K562 (cell line): Measurements from ENCODE around the gene HMG20B. TPM values are rescaled to one million over a fixed set of nuclear protein-coding genes. Genes with fewer than 3 reads are reported as not detected.
A peak's percentile ranks its signal among the peaks of the same experiment; 100 is the strongest.

Source experiments
- ATF7 ChIP-seq: fragments of 450-650 bp; IDR thresholded peaks from 2 replicates; pipeline ENCODE4 v1.7.1; 2014; ENCODE audit warnings: mild to moderate bottlenecking, moderate library complexity
- CBX5 ChIP-seq: IDR thresholded peaks from 2 replicates; pipeline ENCODE4 v1.6.1; 2014; ENCODE audit warnings: low read depth, borderline replicate concordance
- COPS2 ChIP-seq: fragments of 450-650 bp; conservative IDR thresholded peaks from 2 replicates; pipeline ENCODE4 v1.6.1; 2016; ENCODE audit warnings: mild to moderate bottlenecking, moderate library complexity
- CREB1 ChIP-seq, 2 experiments: sonication (generic) in 1 of 2; formaldehyde crosslinking in 1 of 2; IDR thresholded peaks; 2 replicates each; pipeline versions ENCODE4 v1.6.1 to v1.8.0; 2012 to 2022; ENCODE audit warnings: inconsistent platforms in 1 of 2, mild to moderate bottlenecking in 1 of 2, missing genetic modification reagents in 1 of 2, moderate library complexity in 1 of 2
- E2F1 ChIP-seq: sonication (generic); formaldehyde crosslinking; IDR thresholded peaks from 2 replicates; pipeline ENCODE4 v1.8.1; 2023; ENCODE audit warnings: mild to moderate bottlenecking, missing genetic modification reagents, moderate library complexity
- E2F6 ChIP-seq, 2 experiments: IDR thresholded peaks; 2 replicates each; pipeline ENCODE4 v1.6.1; 2011; ENCODE audit warnings: borderline replicate concordance in 1 of 2, control low read depth in 1 of 2, low read depth in 1 of 2, low read length in 1 of 2, mild to moderate bottlenecking in 1 of 2, mixed read lengths in 1 of 2, moderate library complexity in 1 of 2; ENCODE audit not compliant: insufficient read depth in 1 of 2, insufficient read length in 1 of 2, poor library complexity in 1 of 2, severe bottlenecking in 1 of 2; ENCODE audit errors: extremely low read depth in 1 of 2
- EP400 ChIP-seq: fragments of 450-650 bp; IDR thresholded peaks from 2 replicates; pipeline ENCODE4 v1.6.1; 2017; ENCODE audit warnings: antibody characterized with exemption, mild to moderate bottlenecking, moderate library complexity
- GABPB2 ChIP-seq: fragments of 250-450 bp; sonication (Bioruptor Pico); conservative IDR thresholded peaks from 2 replicates; pipeline ENCODE4 v1.5.1; 2021; ENCODE audit warnings: mild to moderate bottlenecking
- GTF2B ChIP-seq: IDR thresholded peaks from 2 replicates; pipeline ENCODE4 v1.6.1; 2011; ENCODE audit not compliant: insufficient read length; ENCODE audit errors: extremely low read depth
- HDAC3 ChIP-seq: fragments of 450-650 bp; IDR thresholded peaks from 2 replicates; pipeline ENCODE4 v1.6.1; 2018; ENCODE audit warnings: borderline replicate concordance, mild to moderate bottlenecking, moderate library complexity; ENCODE audit not compliant: partially characterized antibody
- HDGF ChIP-seq: fragments of 450-650 bp; IDR thresholded peaks from 2 replicates; pipeline ENCODE4 v1.6.1; 2016
- HIVEP1 ChIP-seq: fragments of 250-450 bp; sonication (Bioruptor Pico); IDR thresholded peaks from 2 replicates; pipeline ENCODE4 v1.4.0; 2020; ENCODE audit warnings: mild to moderate bottlenecking
- HOMEZ ChIP-seq: fragments of 250-450 bp; sonication (Bioruptor Pico); IDR thresholded peaks from 2 replicates; pipeline ENCODE4 v1.4.0; 2020; ENCODE audit warnings: mild to moderate bottlenecking, moderate library complexity
- KDM1A ChIP-seq, 2 experiments: fragments of 450-650 bp; IDR thresholded peaks; 2 replicates each; pipeline ENCODE4 v1.6.1; 2016; ENCODE audit warnings: mild to moderate bottlenecking in 2 of 2
- L3MBTL2 ChIP-seq: fragments of 450-650 bp; IDR thresholded peaks from 2 replicates; pipeline ENCODE4 v1.6.1; 2016; ENCODE audit warnings: mild to moderate bottlenecking, moderate library complexity
- PTRF ChIP-seq: fragments of 450-650 bp; IDR thresholded peaks from 2 replicates; pipeline ENCODE4 v1.6.1; 2016; ENCODE audit warnings: mild to moderate bottlenecking, missing genetic modification characterization, missing compliant biosample characterization
- THRAP3 ChIP-seq: fragments of 450-650 bp; IDR thresholded peaks from 2 replicates; pipeline ENCODE4 v1.6.1; 2016; ENCODE audit warnings: mild to moderate bottlenecking, inconsistent platforms, borderline replicate concordance
- U2AF1 ChIP-seq: fragments of 200-400 bp; formaldehyde crosslinking; optimal IDR thresholded peaks from 2 replicates; pipeline ENCODE3; 2017; ENCODE audit warnings: mild to moderate bottlenecking, low read depth, low read length, moderate library complexity
- ZBTB17 ChIP-seq: fragments of 450-650 bp; formaldehyde crosslinking; IDR thresholded peaks from 2 replicates; pipeline ENCODE4 v1.4.0; 2020; ENCODE audit warnings: mild to moderate bottlenecking
- ZNF140 ChIP-seq: fragments of 250-450 bp; sonication (Bioruptor Pico); IDR thresholded peaks from 2 replicates; pipeline ENCODE4 v1.8.0; 2021; ENCODE audit warnings: moderate library complexity, mild to moderate bottlenecking, inconsistent platforms
- ZNF232 ChIP-seq: sonication (generic); formaldehyde crosslinking; IDR thresholded peaks from 2 replicates; pipeline ENCODE4 v1.8.0; 2022; ENCODE audit warnings: mild to moderate bottlenecking, missing genetic modification reagents
- ZNF274 ChIP-seq: IDR thresholded peaks from 2 replicates; pipeline ENCODE4 v1.6.1; 2011; ENCODE audit warnings: low read depth, mild to moderate bottlenecking, low read length, moderate library complexity, borderline replicate concordance
- ZNF507 ChIP-seq: conservative IDR thresholded peaks from 2 replicates; pipeline ENCODE4 v1.6.1; 2017; ENCODE audit warnings: missing genetic modification characterization, missing compliant biosample characterization
- ZNF695 ChIP-seq: fragments of 450-650 bp; formaldehyde crosslinking; IDR thresholded peaks from 2 replicates; pipeline ENCODE4 v1.4.0; 2020; ENCODE audit warnings: mild to moderate bottlenecking, moderate library complexity
- polyA plus RNA-seq, 8 experiments: library from polyadenylated mRNA; depleted of rRNA in 4 of 8; stranded (reverse) in 5 of 8; unstranded in 3 of 8; fragments of >200 nt; fragmentation: Nextera tagmentation in 2 of 8; fragmentation: Illumina TruSeq in 1 of 8; extraction: Ambion mirVana in 2 of 8; extraction: Trizol in 1 of 8; gene quantifications; 2 replicates each; pipeline versions ENCODE4 v1.2.1 to v1.2.3, GENCODE V29; 2011 to 2014; ENCODE audit warnings: inconsistent platforms in 1 of 8, missing spikeins in 1 of 8
- total RNA-seq, 7 experiments: library from RNA; depleted of rRNA in 6 of 7; stranded (reverse); fragments of >200 nt in 6 of 7; fragmentation: Illumina TruSeq in 2 of 7; extraction: Trizol in 2 of 7; gene quantifications; 2 replicates each; pipeline versions ENCODE4 v1.2.1 to v1.2.3, GENCODE V29; 2011 to 2021; ENCODE audit warnings: low replicate concordance in 1 of 7

The HMG20B gene
- total and polyA plus RNA-seq, 9 of the 15 experiments (the other 6 are each of a cell fraction or from before 2014, with no cell fraction given) = 0.35 to 172 (median 38.6) TPM

DNA sequence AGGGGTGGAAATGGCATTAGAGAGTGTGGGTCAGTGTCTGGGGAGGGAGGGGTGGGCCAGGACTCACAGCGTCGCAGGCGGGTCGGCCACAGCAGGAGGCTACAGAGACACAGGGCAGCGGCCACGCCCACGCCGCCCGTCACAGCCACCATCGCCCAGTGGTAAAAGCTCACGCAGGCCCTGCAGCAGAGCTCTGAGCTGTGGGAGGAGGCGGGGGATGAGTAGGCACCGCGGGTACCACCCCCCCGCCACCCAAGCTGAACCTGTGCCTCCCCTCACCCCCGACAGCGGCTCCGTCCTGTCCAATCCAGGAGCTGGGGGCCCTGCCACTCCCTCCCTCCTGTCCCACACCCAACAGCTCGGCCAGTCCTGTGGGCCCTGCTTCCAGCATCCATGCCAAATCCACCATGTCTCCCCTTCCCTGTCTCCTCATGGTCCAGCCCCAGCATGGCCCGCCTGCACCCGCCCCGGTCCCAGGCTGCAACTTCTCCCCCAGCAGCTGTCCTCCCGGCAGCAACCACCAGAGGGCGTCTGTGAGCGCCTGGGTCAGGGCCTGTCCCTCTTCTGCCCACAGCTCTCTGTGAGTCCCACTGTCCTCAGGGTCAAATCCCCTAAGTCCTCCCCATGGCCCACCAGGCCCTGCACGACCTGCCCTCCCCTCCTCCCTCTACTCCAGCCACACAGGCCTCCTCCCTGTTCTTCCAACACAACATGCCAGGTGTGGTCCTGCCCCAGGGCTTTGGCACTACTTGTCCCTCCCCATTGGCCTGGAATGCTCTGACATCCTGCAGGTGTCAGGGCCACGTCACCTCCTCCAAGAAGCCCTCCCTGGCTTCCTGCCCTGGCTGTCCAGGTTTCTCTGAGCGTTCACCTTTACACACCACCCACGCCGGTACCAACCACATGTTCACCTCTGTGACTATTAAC, 27.7 kb upstream of the HMG20B start (continued):
- no peak for TF ChIP-seq E2F6 (IDR thresholded peaks at IDR 0.05; ENCODE audit: borderline replicate concordance in 1 of 2, extremely low read depth in 1 of 2, insufficient read depth in 1 of 2, insufficient read length in 1 of 2, low read depth in 1 of 2, low read length in 1 of 2, poor library complexity in 1 of 2, severe bottlenecking in 1 of 2)
- no peak for TF ChIP-seq ZNF140 (CRISPR knock-in tag)
- TF ChIP-seq COPS2 = no peak
- no peak for TF ChIP-seq CBX5
- no peak for TF ChIP-seq ZBTB17 (CRISPR knock-in tag)
- TF ChIP-seq KDM1A (IDR thresholded peaks at IDR 0.05) = peak; percentile 50 to 84
- no peak for TF ChIP-seq HOMEZ
- no peak for TF ChIP-seq E2F1 (CRISPR knock-in tag)
- no peak for TF ChIP-seq PTRF
- TF ChIP-seq ZNF232 (CRISPR knock-in tag) = no peak
- peak; percentile 96 for TF ChIP-seq HDGF
- TF ChIP-seq U2AF1 = no peak
- no peak for TF ChIP-seq HIVEP1
- no peak for TF ChIP-seq ZNF695
- TF ChIP-seq EP400 = no peak
- no peak for TF ChIP-seq GTF2B
- no peak; the same call in 1 of the 2 replicates for TF ChIP-seq ATF7
- TF ChIP-seq HDAC3 = no peak
- no peak for TF ChIP-seq CREB1 (IDR thresholded peaks at IDR 0.05)
- TF ChIP-seq CREB1 (CRISPR knock-in tag; IDR thresholded peaks at IDR 0.05) = no peak; the same call in 1 of the 2 replicates
- TF ChIP-seq ZNF274 = no peak
- no peak for TF ChIP-seq ZNF507 (tag)
- TF ChIP-seq GABPB2 (CRISPR knock-in tag) = no peak
- TF ChIP-seq L3MBTL2 = no peak
- TF ChIP-seq THRAP3 = peak; percentile 74; the same call in 1 of the 2 replicates
